Measurements from ENCODE around the gene RASAL1. TPM values are rescaled to one million over a fixed set of nuclear protein-coding genes. Genes with fewer than 3 reads are reported as not detected.

The RASAL1 gene
- total RNA-seq, 1 donor from 2014 or later, result 1.4 TPM

DNA sequence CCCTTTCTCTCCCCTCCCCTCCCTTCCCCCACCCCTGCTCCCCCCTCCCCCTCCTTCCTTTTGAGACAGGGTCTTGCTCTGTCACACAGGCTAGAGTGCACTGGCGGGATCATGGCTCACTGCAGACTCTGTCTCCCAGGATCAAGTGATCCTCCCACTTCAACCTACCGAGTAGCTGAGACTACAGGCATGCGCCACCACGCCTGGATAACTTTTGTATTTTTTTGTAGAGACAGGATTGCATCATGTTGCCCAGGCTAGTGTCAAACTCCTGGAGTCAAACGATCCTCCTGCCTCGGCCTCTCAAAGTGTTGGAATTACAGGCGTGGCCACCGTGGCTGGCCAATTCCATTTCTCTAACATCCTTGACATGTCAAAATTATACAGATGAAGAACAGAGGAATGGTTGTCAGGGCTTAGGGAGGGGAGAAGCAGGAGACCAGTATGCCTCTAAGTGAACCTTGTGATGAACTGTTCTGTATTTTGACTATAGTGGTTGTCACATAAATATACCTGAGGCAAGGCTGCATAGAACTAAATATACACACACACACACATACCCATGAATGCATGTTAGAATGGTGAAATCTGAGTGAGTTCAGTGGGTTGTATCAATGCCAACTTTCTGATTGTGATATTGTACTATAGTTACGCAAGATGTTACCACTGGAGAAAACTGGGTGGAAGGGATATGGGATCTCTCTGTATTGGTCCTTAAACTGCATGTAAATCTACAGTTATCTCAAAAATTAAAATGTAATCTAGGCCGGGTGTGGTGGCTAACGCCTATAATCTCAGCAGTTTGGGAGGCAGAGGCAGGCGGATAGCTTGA, 10.4 kb upstream of the RASAL1 start:
- no peaks in the 10 kb centered on the region for H4K20me1 ChIP-seq (ENCODE audit: low read depth)
- no peak overlapping the region for H3K9ac ChIP-seq
- peaks cover 4% of the 10 kb centered on the region for H3K27me3 Mint-ChIP-seq (ENCODE audit: insufficient read depth, low read depth)
- peaks cover 7% of the 10 kb centered on the region for H3F3A ChIP-seq (ENCODE audit: low read depth)
- peaks cover 8% of the 10 kb centered on the region for H3K27me3 ChIP-seq
- no peak overlapping the region for H2AFZ ChIP-seq (replicated peaks)
- no peaks in the 10 kb centered on the region for H3K36me3 Mint-ChIP-seq
- H3K9me3 ChIP-seq (ENCODE audit: low read depth), result no peaks in the 10 kb centered on the region
- H3K4me3 ChIP-seq, result no peak overlapping the region
- TF ChIP-seq EZH2 (IDR thresholded peaks at IDR 0.05), result no peak
- no peak for TF ChIP-seq EZH2phosphoT487 (IDR thresholded peaks at IDR 0.05)
- TF ChIP-seq, protein P1, sequence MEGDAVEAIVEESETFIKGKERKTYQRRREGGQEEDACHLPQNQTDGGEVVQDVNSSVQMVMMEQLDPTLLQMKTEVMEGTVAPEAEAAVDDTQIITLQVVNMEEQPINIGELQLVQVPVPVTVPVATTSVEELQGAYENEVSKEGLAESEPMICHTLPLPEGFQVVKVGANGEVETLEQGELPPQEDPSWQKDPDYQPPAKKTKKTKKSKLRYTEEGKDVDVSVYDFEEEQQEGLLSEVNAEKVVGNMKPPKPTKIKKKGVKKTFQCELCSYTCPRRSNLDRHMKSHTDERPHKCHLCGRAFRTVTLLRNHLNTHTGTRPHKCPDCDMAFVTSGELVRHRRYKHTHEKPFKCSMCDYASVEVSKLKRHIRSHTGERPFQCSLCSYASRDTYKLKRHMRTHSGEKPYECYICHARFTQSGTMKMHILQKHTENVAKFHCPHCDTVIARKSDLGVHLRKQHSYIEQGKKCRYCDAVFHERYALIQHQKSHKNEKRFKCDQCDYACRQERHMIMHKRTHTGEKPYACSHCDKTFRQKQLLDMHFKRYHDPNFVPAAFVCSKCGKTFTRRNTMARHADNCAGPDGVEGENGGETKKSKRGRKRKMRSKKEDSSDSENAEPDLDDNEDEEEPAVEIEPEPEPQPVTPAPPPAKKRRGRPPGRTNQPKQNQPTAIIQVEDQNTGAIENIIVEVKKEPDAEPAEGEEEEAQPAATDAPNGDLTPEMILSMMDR (IDR thresholded peaks at IDR 0.05), result no peak
- H3K79me2 ChIP-seq (ENCODE audit: low read depth), result no peaks in the 10 kb centered on the region
- H3K4me2 ChIP-seq, result no peak overlapping the region
- H3K27ac Mint-ChIP-seq, result peak overlapping the region; percentile 78
- peaks cover 35% of the 10 kb centered on the region for H3K4me1 Mint-ChIP-seq
- DNase-seq (ENCODE audit: low spot score), result no peak
- H3K4me1 ChIP-seq, result peaks cover 9% of the 10 kb centered on the region
- H3K36me3 ChIP-seq, result no peaks in the 10 kb centered on the region
- peaks cover 8% of the 10 kb centered on the region for H3K9me3 Mint-ChIP-seq
- H3K27ac ChIP-seq, result no peak overlapping the region
- H3K4me3 Mint-ChIP-seq, result no peak overlapping the region

DNA sequence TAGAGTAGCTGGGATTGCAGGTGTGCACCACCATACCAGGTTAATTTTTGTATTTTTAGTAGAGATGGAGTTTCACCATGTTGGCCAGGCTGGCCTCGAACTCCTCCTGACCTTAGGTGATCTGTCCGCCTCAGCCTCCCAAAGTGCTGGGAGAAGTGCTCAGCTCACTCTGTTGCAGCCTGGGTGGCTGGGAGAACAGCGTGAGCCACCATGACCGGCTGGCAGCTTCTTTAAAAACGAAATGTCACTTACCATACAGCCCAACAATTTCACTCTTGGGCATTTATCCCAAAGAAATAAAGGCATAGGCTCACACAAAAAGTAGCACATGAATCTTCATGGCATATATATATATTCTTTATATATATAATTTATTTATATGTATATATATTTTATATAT, 9.2 kb upstream of the RASAL1 start:
- Histone ChIP-seq H3K4me3 (no peak overlapping the region), H3K4me1 (peaks cover 5% of the 10 kb centered on the region), H3K27me3 (no peaks in the 10 kb centered on the region), H3K9me3 (ENCODE audit: low read depth) (no peaks in the 10 kb centered on the region), H4K20me1 (ENCODE audit: low read depth) (no peaks in the 10 kb centered on the region), H3K27ac (no peak overlapping the region), H3K9ac (no peak overlapping the region), H3K79me2 (ENCODE audit: low read depth) (no peaks in the 10 kb centered on the region), H3K36me3 (no peaks in the 10 kb centered on the region), H2AFZ (replicated peaks) (no peak overlapping the region), H3F3A (ENCODE audit: low read depth) (peaks cover 7% of the 10 kb centered on the region), H3K4me2 (no peak overlapping the region)
- peaks cover under 1% of the 10 kb centered on the region for H3K27me3 Mint-ChIP-seq (ENCODE audit: insufficient read depth, low read depth)
- peaks cover 8% of the 10 kb centered on the region for H3K9me3 Mint-ChIP-seq
- no peak overlapping the region for H3K27ac Mint-ChIP-seq
- no peak overlapping the region for H3K4me3 Mint-ChIP-seq
- peaks cover 25% of the 10 kb centered on the region for H3K4me1 Mint-ChIP-seq
- no peak for TF ChIP-seq EZH2phosphoT487 (IDR thresholded peaks at IDR 0.05)
- TF ChIP-seq, protein P1 (IDR thresholded peaks at IDR 0.05), result no peak
- no peak for TF ChIP-seq EZH2 (IDR thresholded peaks at IDR 0.05)
- DNase-seq (ENCODE audit: low spot score), result no peak
- no peaks in the 10 kb centered on the region for H3K36me3 Mint-ChIP-seq

DNA sequence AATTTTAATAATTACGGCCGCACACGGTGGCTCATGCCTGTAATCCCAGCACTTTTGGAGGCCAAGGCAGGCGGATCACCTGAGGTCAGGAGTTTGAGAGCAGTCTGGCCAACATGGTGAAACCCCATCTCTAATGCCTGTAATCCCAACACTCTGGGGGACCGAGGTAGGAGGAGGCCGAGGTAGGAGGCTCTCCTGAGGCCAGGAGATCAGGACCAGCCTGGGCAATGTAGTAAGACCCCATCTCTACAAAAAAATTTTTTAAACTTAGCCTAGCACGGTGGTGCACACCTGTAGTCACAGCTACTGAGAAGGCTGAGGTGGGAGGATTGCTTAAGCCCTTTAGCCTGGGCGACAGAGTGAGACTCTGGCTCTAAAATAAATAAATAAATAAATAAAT, 8.4 kb upstream of the RASAL1 start:
- TF ChIP-seq EZH2phosphoT487 (IDR thresholded peaks at IDR 0.05) (no peak), EZH2 (IDR thresholded peaks at IDR 0.05) (no peak)
- TF ChIP-seq, protein P1 (IDR thresholded peaks at IDR 0.05), result no peak
- Histone ChIP-seq H3F3A (ENCODE audit: low read depth) (peaks cover 3% of the 10 kb centered on the region), H3K9me3 (ENCODE audit: low read depth) (no peaks in the 10 kb centered on the region), H3K27me3 (no peaks in the 10 kb centered on the region), H3K4me1 (no peaks in the 10 kb centered on the region), H3K9ac (no peak overlapping the region), H3K4me2 (no peak overlapping the region), H3K79me2 (ENCODE audit: low read depth) (no peaks in the 10 kb centered on the region), H3K27ac (no peak overlapping the region), H3K4me3 (no peak overlapping the region), H4K20me1 (ENCODE audit: low read depth) (no peaks in the 10 kb centered on the region), H2AFZ (replicated peaks) (no peak overlapping the region), H3K36me3 (no peaks in the 10 kb centered on the region)
- H3K4me3 Mint-ChIP-seq, result no peak overlapping the region
- H3K27me3 Mint-ChIP-seq (ENCODE audit: insufficient read depth, low read depth), result peaks cover 2% of the 10 kb centered on the region
- peaks cover 8% of the 10 kb centered on the region for H3K9me3 Mint-ChIP-seq
- H3K27ac Mint-ChIP-seq, result no peak overlapping the region
- no peak for DNase-seq (ENCODE audit: low spot score)
- H3K36me3 Mint-ChIP-seq, result no peaks in the 10 kb centered on the region
- H3K4me1 Mint-ChIP-seq, result peaks cover 18% of the 10 kb centered on the region
